Panc1 (cell line): ENCODE measurements around the gene ANO5. TPM values are rescaled to one million over a fixed set of nuclear protein-coding genes. Genes with fewer than 3 reads are reported as not detected.

Experiments used
- ATAC-seq: fragments of 200-7000 bp; cut with Tn5 transposase; 2 replicates; pipeline ENCODE4 v1.9.1; 2020; ENCODE audit warnings: mild to moderate bottlenecking, moderate library complexity
- BruUV-seq: library from RNA; stranded (reverse); fragments of 400-500 nt; replicated peaks from 2 replicates; lab custom pipeline; 2021; lab: Mats Ljungman, UMichigan
- CTCF ChIA-PET: fragments of 300-600 bp; sonication (Branson Sonifier 250); formaldehyde crosslinking; loops from one replicate; lab custom pipeline; 2022; ENCODE audit warnings: antibody characterized with exemption; lab: Charles Lee
- POLR2A ChIA-PET: fragments of 300-600 bp; sonication (Branson Sonifier 250); formaldehyde crosslinking; loops from one replicate; lab custom pipeline; 2022; ENCODE audit warnings: antibody characterized with exemption; lab: Charles Lee
- DNase-seq: peaks from one replicate; pipeline ENCODE4 v3.0.0-alpha.2; 2010; ENCODE audit warnings: low read depth, low spot score
- H3K27ac ChIP-seq: 2 replicates; pipeline ENCODE4 v1.5.1; 2011; ENCODE audit warnings: mild to moderate bottlenecking, low read length, inconsistent platforms
- H3K27me3 ChIP-seq: fragments of 200-500 bp; sonication (Bioruptor generic); 2 replicates; pipeline ENCODE4 v1.6.0; 2014; ENCODE audit warnings: low read length, inconsistent platforms; ENCODE audit not compliant: control insufficient read depth, insufficient read depth
- H3K36me3 ChIP-seq: fragments of 200-500 bp; sonication (Bioruptor generic); 2 replicates; pipeline ENCODE4 v1.5.1; 2014; ENCODE audit warnings: inconsistent platforms, mild to moderate bottlenecking, low read length, moderate library complexity; ENCODE audit not compliant: control insufficient read depth, insufficient read depth
- H3K4me1 ChIP-seq: 2 replicates; pipeline ENCODE4 v1.5.1; 2011; ENCODE audit warnings: inconsistent platforms, mild to moderate bottlenecking, low read length, moderate library complexity; ENCODE audit not compliant: control insufficient read depth, insufficient read depth
- H3K4me3 ChIP-seq, 2 experiments: 2 replicates each; pipeline ENCODE4 v1.5.1; 2011 to 2012; ENCODE audit warnings: low read depth in 2 of 2, low read length in 2 of 2, mild to moderate bottlenecking in 2 of 2, inconsistent platforms in 1 of 2, moderate library complexity in 1 of 2
- H3K9me3 ChIP-seq: fragments of 200-500 bp; sonication (Bioruptor generic); 2 replicates; pipeline ENCODE4 v1.5.1; 2014; ENCODE audit warnings: low read depth, mild to moderate bottlenecking, inconsistent platforms, low read length, moderate library complexity; ENCODE audit not compliant: control insufficient read depth, insufficient read depth
- CTCF ChIP-seq: fragments of 450-650 bp; IDR thresholded peaks from 2 replicates; pipeline ENCODE4 v1.5.1; 2017; ENCODE audit warnings: mild to moderate bottlenecking
- POLR2AphosphoS5 ChIP-seq: IDR thresholded peaks from 2 replicates; pipeline ENCODE4 v1.6.1; 2012; ENCODE audit warnings: mild to moderate bottlenecking, low read depth, low read length, moderate library complexity
- SIN3A ChIP-seq: IDR thresholded peaks from 2 replicates; pipeline ENCODE4 v1.6.1; 2012; ENCODE audit warnings: low read depth, mild to moderate bottlenecking, low read length, moderate library complexity, borderline replicate concordance; ENCODE audit not compliant: insufficient read depth
- TCF7L2 ChIP-seq: IDR thresholded peaks from 2 replicates; pipeline ENCODE4 v1.6.1; 2011; ENCODE audit warnings: mild to moderate bottlenecking, low read depth, low read length, inconsistent platforms
- in situ Hi-C: cut with HindIII; loops from 2 replicates; pipeline ENCODE4 v1.10.0; 2016; ENCODE audit warnings: low sequenced_read_pairs, low pct_unique_long_range_greater_than_20kb
- intact Hi-C: fragments of 100-400 bp; cut with micrococcal nuclease; formaldehyde crosslinking; loops from one replicate; pipeline ENCODE4 v1.10.0; 2022; ENCODE audit not compliant: unreplicated experiment
- total RNA-seq: library from RNA; stranded (reverse); gene quantifications from one replicate; pipeline ENCODE4 v1.2.1, GENCODE V29; 2021; ENCODE audit not compliant: unreplicated experiment
- TF ChIP-seq, protein P1 (sequence below), 2 experiments: IDR thresholded peaks; 2 replicates each; pipeline ENCODE4 v1.6.1; 2011 to 2012; ENCODE audit warnings: low read depth in 2 of 2, control low read depth in 1 of 2, low read length in 1 of 2, mild to moderate bottlenecking in 1 of 2, moderate library complexity in 1 of 2; ENCODE audit not compliant: insufficient read depth in 1 of 2

Gene ANO5
- total RNA-seq, 1 experiment from 2014 or later: 1.7 TPM

- Histone ChIP-seq H3K4me1 (no peaks in the 10 kb centered on the region), H3K9me3 (no peaks in the 10 kb centered on the region), H3K27ac (no peak overlapping the region), H3K36me3 (no peaks in the 10 kb centered on the region; the same call in 1 of the 2 replicates), H3K27me3 (no peaks in the 10 kb centered on the region), H3K4me3 (no peak overlapping the region)
- no peak for DNase-seq
- TF ChIP-seq SIN3A (no peak), CTCF (no peak), TCF7L2 (no peak), POLR2AphosphoS5 (no peak)
- TF ChIP-seq, protein P1, sequence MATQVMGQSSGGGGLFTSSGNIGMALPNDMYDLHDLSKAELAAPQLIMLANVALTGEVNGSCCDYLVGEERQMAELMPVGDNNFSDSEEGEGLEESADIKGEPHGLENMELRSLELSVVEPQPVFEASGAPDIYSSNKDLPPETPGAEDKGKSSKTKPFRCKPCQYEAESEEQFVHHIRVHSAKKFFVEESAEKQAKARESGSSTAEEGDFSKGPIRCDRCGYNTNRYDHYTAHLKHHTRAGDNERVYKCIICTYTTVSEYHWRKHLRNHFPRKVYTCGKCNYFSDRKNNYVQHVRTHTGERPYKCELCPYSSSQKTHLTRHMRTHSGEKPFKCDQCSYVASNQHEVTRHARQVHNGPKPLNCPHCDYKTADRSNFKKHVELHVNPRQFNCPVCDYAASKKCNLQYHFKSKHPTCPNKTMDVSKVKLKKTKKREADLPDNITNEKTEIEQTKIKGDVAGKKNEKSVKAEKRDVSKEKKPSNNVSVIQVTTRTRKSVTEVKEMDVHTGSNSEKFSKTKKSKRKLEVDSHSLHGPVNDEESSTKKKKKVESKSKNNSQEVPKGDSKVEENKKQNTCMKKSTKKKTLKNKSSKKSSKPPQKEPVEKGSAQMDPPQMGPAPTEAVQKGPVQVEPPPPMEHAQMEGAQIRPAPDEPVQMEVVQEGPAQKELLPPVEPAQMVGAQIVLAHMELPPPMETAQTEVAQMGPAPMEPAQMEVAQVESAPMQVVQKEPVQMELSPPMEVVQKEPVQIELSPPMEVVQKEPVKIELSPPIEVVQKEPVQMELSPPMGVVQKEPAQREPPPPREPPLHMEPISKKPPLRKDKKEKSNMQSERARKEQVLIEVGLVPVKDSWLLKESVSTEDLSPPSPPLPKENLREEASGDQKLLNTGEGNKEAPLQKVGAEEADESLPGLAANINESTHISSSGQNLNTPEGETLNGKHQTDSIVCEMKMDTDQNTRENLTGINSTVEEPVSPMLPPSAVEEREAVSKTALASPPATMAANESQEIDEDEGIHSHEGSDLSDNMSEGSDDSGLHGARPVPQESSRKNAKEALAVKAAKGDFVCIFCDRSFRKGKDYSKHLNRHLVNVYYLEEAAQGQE (IDR thresholded peaks at IDR 0.05; ENCODE audit: insufficient read depth in 1 of 2, low read depth in 2 of 2, low read length in 1 of 2): no peak
- intact Hi-C loops: no loop called here
- in situ Hi-C loops: no loop called here
- ChIA-PET POLR2A (no interaction called here), CTCF (no interaction called here)
- no peak for ATAC-seq
- BruUV-seq: no TSS peak
Observed at GRCh38 chr11:22216940-22217339, 24.1 kb downstream of the ANO5 start.

- in situ Hi-C loops: no loop called here
- BruUV-seq: no TSS peak
- H3K9me3 ChIP-seq: no peaks in the 10 kb centered on the region
- CTCF ChIA-PET: no interaction called here
- no peak overlapping the region for H3K4me3 ChIP-seq
- H3K27ac ChIP-seq: no peak overlapping the region
- H3K27me3 ChIP-seq: no peaks in the 10 kb centered on the region
- ATAC-seq (no peak), DNase-seq (no peak)
- POLR2A ChIA-PET: no interaction called here
- no peaks in the 10 kb centered on the region for H3K36me3 ChIP-seq
- TF ChIP-seq CTCF (no peak), POLR2AphosphoS5 (no peak), SIN3A (no peak), TCF7L2 (no peak)
- TF ChIP-seq, protein P1 (IDR thresholded peaks at IDR 0.05; ENCODE audit: insufficient read depth in 1 of 2, low read depth in 2 of 2, low read length in 1 of 2): no peak
- intact Hi-C loops: no loop called here
- no peaks in the 10 kb centered on the region for H3K4me1 ChIP-seq
Observed at GRCh38 chr11:22221143-22221542, 28.3 kb downstream of the ANO5 start.
